OCI-LY1 (cell line): ENCODE measurements around the gene HOXC6.

Experiments
- EZH2 ChIP-seq: fragments of 200-600 bp; sonication (generic), shearing (Covaris generic); IDR thresholded peaks from 2 replicates; pipeline ENCODE4 v1.8.0; 2017; ENCODE audit warnings: borderline replicate concordance, mixed run types, mild to moderate bottlenecking, antibody characterized with exemption, low read length, moderate library complexity, mixed read lengths
- TF ChIP-seq, protein P1 (sequence below): fragments of 200-600 bp; sonication (generic), shearing (Covaris generic); IDR thresholded peaks from 2 replicates; pipeline ENCODE4 v1.5.1; 2017; ENCODE audit warnings: mild to moderate bottlenecking, antibody characterized with exemption, low read length, moderate library complexity, mixed read lengths

- TF ChIP-seq, protein P1, sequence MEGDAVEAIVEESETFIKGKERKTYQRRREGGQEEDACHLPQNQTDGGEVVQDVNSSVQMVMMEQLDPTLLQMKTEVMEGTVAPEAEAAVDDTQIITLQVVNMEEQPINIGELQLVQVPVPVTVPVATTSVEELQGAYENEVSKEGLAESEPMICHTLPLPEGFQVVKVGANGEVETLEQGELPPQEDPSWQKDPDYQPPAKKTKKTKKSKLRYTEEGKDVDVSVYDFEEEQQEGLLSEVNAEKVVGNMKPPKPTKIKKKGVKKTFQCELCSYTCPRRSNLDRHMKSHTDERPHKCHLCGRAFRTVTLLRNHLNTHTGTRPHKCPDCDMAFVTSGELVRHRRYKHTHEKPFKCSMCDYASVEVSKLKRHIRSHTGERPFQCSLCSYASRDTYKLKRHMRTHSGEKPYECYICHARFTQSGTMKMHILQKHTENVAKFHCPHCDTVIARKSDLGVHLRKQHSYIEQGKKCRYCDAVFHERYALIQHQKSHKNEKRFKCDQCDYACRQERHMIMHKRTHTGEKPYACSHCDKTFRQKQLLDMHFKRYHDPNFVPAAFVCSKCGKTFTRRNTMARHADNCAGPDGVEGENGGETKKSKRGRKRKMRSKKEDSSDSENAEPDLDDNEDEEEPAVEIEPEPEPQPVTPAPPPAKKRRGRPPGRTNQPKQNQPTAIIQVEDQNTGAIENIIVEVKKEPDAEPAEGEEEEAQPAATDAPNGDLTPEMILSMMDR = no peak
- no peak for TF ChIP-seq EZH2
Observed at GRCh38 chr12:54053003-54053750, 24.9 kb downstream of the HOXC6 start.
